COR-L47 (cell line): ENCODE data around the gene HSBP1L1.
"Not testable (repeated sequence)": the region's sequence is repeated elsewhere in the genome, so short reads cannot be mapped to it uniquely, and the experiment has no call there.

Source experiments
- DNase-seq: peaks from one replicate; lab custom pipeline; 2025; lab: John Stamatoyannopoulos, UW

Gene HSBP1L1

DNA sequence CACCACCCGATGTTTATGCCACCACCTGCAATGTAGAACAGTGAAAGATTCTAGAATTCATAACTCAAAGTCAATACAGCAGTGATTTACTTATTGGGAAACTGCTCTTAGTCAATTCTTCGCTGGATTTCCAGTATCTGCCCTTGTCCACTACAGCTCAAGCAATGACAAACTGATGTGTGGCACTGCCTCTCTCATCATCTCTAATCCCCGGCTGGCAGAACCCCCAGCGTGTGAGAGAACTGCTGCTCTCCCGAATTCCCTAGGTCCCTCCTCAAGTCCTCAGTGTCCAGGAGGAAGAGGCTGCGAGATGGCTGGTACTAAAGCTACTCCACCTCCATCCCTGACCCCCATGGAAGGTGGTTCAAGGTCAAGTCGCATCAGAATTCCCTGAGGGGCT lies 22.3 kb downstream of the HSBP1L1 start:
- DNase-seq = no peak

DNA sequence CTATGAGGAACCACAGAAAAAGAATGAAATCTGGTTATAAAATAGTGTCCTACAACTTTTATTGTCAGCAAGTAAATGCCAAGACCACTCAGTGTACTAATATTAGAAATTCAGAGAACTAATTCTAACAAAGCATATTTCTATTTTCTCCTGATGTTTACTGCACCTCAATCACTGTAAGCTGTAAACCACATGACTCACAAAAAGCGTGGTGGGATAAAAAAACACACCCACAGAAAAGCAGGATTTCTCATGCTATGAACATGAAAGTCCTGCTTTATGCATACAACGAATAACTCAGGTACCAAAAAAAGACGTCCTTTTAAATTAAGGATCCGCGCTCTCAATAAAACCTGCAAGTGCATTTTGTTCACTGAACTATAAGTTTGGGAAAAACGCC lies 23.1 kb downstream of the HSBP1L1 start:
- DNase-seq = no peak

- peak; percentile 70 for DNase-seq
Observed at GRCh38 chr18:79988071-79988450, 23.6 kb downstream of the HSBP1L1 start.

DNA sequence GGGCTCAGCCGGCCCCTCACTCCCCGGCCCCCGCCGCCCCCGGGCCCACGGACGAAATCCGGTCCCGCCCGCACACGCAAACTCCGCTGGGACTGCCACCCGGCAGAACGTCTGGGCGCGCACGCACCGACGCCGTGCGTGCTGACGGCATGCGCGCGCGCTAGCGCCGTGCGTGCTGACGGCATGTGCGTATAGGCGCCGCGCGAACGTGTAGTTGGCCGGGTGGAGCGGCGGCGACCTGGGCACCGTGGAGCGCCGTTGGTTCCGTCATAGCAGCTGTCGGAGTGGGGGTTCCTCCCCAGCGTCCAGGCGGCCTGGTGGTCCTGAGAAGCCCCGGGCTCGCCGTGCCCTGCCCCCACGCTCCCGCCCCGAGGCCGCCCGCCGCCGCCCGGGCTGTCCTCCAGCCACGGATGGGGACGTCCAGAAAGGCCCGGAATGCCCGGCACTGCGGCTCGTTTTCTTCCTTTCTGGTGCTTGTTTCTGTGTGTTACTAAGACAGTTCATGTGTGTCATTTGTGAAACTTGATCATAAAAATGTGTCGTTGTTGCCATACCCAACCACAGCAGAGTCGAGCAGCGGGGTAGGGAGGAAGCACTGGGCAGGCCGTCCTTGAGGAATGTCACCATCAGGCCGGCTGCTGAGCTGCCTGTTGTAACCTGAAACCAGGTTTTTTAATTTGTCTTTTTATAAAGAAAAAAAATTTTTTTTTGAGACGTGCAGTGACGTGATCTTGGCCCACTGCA lies 24.2 kb downstream of the HSBP1L1 start, which contains the start of gene TXNL4A:
TXNL4A (minus strand) TSS at position 113 of the 744 bp plus-strand sequence. CDS start 171 bp downstream, outside the sequence.
- peak; percentile 93 for DNase-seq

DNA sequence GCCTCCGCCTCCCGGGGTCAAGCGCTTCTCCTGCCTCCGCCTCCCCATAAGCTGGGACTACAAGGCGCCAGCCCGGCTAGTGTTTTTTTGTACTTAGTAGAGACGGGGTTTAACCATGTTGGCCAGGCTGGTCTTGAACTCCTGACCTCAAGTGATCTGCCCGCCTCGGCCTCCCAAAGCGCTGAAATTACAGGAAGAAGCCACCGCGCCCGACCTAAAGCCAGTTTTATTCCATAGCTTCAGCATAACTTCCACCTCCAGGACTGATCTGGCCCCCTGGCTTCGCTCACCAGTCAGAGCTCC lies 24.7 kb downstream of the HSBP1L1 start:
- no peak for DNase-seq

- no peak for DNase-seq
Observed at GRCh38 chr18:79991494-79991893, 27.1 kb downstream of the HSBP1L1 start.

GRCh38 chr18:79999701-80000100 lies 35.3 kb downstream of the HSBP1L1 start:
- DNase-seq = not testable (repeated sequence)

- DNase-seq = no peak
Observed at GRCh38 chr18:80000877-80001276, 36.4 kb downstream of the HSBP1L1 start.

- no peak for DNase-seq
Observed at GRCh38 chr18:80002468-80002867, 38.0 kb downstream of the HSBP1L1 start.

- DNase-seq = no peak
Observed at GRCh38 chr18:80004600-80005342, 40.3 kb downstream of the HSBP1L1 start.

DNA sequence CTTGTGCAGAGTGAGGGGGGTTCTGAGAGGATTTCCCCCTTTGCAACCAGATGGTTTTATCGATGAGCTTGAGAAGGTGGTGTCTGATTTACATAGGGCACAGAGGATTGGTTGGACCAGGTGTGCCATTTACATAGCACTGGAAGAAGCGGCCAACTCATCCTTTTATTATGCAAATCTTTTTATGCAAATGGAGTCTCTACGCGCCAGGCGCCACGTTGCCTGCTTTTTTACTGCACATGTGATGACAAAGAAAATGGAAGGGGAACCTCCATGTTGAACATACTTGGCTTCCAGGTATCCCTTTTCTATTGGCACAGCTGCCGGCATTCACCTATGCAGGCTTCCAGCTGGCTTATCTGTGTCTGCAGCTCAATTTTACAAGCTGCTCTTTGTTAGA lies 42.3 kb downstream of the HSBP1L1 start:
- DNase-seq = no peak

DNA sequence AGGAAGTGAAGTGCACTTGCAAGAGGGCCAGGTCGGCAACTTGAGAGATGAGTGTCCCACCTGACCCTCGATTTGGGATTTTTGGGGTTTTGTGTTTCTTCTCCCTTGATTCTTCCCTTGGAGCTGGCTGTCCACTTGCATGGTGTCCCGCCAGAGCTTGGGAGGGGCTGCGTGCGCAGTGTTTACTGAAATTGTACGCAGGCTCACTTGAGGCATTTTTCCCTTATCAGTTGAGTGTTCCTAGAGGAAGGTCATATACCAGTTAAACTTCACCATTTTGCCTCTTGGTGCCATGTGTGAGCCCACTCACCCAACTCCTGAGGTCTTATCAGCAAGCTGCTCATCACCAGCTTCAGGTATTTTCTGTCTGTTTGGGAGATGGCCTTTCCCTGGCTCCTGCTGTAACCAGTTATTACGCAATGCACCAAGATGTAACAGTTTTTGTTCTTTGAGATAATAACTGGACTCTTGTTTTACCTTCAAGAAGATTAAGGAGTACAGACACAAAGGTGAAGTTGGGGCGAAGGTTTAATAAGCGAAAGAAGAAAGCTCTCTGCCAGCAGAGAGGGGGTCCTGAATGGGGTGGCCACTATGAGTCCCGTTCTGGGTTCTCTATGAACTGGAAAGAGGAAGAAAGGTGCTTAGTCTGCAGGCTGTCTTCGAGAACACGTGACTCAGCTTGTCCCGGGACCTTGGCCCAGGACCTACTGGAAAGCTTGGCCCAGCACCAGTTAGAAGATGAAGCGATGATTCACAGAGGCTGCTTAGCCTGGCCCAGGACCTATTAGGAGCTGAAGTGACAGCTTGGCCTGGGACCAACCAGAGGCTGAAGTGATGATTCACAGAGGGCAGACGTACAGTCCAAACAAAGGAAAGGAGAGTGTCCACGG lies 45.5 kb downstream of the HSBP1L1 start:
- no peak for DNase-seq

GRCh38 chr18:80010551-80010906 lies 46.1 kb downstream of the HSBP1L1 start:
- DNase-seq = no peak

DNA sequence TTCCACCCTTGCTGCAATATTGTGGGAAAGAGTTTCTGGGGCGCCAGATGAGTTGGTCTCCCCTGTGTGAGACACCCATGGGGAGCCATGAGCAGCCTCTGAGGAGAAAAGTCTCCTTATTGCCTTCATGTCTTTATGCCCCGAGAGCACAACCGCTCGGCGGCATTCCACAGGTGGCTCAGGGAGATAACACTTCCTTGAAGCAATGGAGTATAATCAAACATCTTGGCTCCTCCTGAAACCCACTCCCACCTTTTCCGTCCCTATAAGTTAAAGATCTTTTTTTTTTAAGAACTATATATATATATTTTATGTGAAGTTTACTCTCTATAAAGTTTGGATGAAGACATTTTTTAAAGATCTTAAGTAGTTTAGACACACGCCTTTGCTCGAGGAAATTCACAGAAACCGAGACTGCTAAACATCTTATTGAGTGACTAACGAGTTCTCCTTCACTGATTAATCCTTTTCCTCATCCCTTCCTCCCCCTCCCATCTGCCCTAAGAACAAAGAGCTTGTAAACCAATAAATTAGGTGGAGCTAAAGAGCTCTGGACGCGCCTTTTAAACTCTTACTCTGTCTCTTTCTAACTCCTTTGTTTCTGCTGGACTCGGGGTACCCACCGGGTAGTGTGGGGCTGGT lies 47.2 kb downstream of the HSBP1L1 start:
- DNase-seq = not testable (repeated sequence)

DNA sequence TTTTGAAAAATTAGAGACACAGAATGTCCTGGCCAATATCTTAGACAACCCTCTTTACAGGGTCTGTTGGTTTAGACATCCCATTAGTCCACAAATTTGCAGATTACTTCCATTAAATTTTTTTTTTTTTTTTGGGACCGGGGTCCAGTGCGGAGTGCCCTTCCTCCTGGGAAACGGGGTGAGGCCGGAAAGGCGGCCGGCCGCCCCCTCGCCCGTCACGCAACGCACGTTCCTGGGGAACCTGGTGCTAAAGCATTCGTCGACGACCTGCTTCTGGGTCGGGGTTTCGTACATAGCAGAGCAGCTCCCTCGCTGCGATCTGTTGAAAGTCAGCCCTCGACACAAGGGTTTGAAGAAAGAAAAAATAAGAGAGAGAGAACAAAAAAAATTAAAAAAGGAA lies 48.3 kb downstream of the HSBP1L1 start:
- DNase-seq = no peak
